ENCODE measurements around the gene SSTR1.

Gene SSTR1

DNA sequence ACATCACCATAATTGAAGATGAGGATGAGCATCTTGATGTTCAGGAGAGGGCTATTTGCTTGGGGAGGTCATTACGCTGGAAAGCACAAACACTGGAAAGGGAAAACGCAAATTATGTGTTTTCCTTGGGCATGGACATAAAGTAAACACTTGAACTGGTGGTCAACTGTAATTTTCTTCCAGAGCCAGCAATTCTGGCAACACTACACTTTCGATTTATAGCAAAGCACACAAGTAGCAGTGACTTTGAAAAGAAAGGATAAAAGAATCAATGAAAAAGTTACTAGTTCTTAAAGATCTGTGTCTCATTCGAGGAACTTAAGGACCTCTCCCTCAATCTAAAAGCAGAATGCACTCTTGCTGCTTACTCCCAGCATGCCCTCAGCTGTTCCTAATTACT, 46.0 kb downstream of the SSTR1 start:
- TF ChIP-seq, protein P1, sequence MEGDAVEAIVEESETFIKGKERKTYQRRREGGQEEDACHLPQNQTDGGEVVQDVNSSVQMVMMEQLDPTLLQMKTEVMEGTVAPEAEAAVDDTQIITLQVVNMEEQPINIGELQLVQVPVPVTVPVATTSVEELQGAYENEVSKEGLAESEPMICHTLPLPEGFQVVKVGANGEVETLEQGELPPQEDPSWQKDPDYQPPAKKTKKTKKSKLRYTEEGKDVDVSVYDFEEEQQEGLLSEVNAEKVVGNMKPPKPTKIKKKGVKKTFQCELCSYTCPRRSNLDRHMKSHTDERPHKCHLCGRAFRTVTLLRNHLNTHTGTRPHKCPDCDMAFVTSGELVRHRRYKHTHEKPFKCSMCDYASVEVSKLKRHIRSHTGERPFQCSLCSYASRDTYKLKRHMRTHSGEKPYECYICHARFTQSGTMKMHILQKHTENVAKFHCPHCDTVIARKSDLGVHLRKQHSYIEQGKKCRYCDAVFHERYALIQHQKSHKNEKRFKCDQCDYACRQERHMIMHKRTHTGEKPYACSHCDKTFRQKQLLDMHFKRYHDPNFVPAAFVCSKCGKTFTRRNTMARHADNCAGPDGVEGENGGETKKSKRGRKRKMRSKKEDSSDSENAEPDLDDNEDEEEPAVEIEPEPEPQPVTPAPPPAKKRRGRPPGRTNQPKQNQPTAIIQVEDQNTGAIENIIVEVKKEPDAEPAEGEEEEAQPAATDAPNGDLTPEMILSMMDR (conservative IDR thresholded peaks at IDR 0.05; ENCODE audit: control insufficient read depth, insufficient read depth, low read depth, low read length), result no peak
- no peak for DNase-seq (ENCODE audit: low read depth)
- H3K4me3 ChIP-seq (ENCODE audit: control insufficient read depth, low read depth, low read length), result no peak overlapping the region

DNA sequence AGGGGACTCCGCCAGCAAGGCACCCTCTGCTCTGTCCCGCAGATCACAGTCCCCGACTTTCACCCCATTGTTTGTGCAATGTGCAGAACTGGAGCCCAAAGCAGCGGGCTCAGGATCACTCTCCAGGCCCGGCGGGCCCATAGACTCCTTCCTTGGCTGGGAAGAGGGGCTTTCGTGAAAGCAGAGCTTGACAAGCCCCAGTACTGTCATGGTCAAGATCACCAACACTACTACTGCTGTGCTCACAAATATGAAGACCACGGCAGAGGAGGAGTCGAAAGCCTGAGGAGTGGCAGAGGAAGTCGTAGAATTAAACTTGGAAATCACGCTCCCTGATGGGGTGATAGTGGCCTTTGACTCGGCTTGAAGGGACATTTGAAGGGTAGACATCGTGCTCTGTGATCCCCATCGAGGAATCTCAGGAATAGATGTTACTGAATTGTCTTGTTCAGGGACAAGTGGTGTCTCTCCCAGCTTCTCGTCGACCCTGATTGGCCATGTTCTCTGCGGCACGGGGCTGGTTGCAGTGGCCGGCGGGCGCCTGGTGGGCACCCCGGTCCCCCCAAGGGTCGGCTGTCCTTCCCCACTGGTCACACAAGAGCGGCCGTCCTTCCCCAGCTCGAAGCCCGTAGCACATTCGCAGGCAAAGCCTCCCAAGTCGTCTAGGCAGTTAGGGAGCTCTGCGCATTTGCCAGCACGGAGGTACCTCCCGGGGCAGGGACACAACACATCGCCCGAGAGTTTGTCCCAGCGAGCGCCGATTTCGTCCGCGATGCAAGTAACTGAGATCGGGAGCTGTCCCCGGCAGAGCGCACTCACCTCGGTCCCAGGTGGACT, 47.1 kb downstream of the SSTR1 start:
- DNase-seq (ENCODE audit: low read depth), result no peak
- peak overlapping the region; percentile 31 for H3K4me3 ChIP-seq (ENCODE audit: control insufficient read depth, low read depth, low read length)
- TF ChIP-seq, protein P1 (conservative IDR thresholded peaks at IDR 0.05; ENCODE audit: control insufficient read depth, insufficient read depth, low read depth, low read length), result no peak

GRCh38 chr14:38255408-38255672, 47.6 kb downstream of the SSTR1 start:
- DNase-seq (ENCODE audit: low read depth), result no peak
- TF ChIP-seq, protein P1 (conservative IDR thresholded peaks at IDR 0.05; ENCODE audit: control insufficient read depth, insufficient read depth, low read depth, low read length), result no peak
- peak overlapping the region; percentile 31 for H3K4me3 ChIP-seq (ENCODE audit: control insufficient read depth, low read depth, low read length)

DNA sequence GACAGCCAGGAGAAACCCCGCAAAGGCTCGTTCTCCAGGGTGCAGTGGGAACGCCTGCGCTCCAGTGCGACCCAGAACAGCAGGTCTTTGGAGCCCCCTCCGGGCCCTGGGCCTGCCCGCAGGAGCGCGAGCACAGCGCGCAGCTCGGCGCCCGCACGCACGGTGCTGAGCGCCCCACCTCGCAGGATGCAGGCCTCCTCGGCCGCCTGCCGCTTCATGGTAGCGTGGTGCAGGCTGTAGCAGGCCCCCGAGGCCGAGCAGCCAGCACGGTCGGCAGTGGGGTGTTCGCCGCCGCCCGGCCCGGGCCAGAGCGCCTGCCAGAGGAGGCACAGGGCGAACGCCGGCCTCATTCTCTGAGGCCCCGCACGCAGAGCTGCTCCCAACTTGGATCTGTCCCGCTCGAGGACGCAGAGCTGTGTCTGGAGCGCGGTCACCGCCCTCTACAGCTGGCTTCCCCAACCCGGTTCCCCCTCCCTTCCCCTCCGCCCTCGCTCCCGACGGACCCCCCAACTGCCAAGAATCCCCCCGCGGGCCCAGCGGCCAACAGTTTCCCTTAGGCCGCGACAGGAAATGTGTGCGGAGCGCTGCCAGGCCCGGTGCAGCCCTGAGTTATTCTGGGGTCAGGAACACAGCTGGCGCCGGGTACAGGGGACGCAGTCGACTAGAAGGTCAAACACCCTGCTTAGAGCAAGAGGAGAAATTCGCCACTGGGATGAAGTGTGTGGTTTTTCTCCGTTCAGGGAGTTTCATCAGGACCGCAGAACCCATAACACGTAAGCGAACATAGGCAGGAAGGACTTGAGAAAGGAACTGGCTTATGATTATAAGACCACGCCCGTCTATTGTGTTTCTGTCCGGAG, 48.2 kb downstream of the SSTR1 start, which contains the start of gene CLEC14A:
CLEC14A (minus strand) TSS at position 421 of the 860 bp plus-strand sequence; CDS start at position 350, 71 bp downstream.
- TF ChIP-seq, protein P1 (conservative IDR thresholded peaks at IDR 0.05; ENCODE audit: control insufficient read depth, insufficient read depth, low read depth, low read length), result no peak
- DNase-seq (ENCODE audit: low read depth), result no peak
- H3K4me3 ChIP-seq (ENCODE audit: control insufficient read depth, low read depth, low read length), result peak within 1 kb of the TSS; percentile 31

- peak; percentile 43 for DNase-seq (ENCODE audit: low read depth)
- no peak overlapping the region for H3K4me3 ChIP-seq (ENCODE audit: control insufficient read depth, low read depth, low read length)
- TF ChIP-seq, protein P1 (conservative IDR thresholded peaks at IDR 0.05; ENCODE audit: control insufficient read depth, insufficient read depth, low read depth, low read length), result no peak
These were observed 48.8 kb downstream of the SSTR1 start for GRCh38 chr14:38256533-38256840.

DNA sequence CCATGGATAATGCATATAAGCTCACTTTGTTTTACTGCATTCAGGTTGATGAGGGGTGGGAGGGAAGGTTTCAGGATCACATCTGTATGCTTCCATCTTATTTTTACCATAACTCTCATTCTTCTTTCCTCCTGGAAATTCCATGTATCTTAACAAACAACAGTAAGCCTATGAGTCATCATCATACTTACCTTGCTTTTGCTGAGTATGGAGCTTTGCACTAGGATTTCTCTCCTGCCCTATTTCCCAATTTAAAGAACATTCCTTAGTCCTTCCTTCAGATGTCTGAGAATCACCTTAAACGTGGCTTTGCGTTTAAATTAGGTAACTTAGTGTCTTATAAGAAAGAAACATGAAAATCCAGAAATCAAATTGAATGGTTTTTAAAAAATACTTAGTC, 49.8 kb downstream of the SSTR1 start:
- TF ChIP-seq, protein P1 (conservative IDR thresholded peaks at IDR 0.05; ENCODE audit: control insufficient read depth, insufficient read depth, low read depth, low read length), result no peak
- DNase-seq (ENCODE audit: low read depth), result no peak
- no peak overlapping the region for H3K4me3 ChIP-seq (ENCODE audit: control insufficient read depth, low read depth, low read length)
